GM19372 (cell line): Measurements from ENCODE around the gene FAM120A.

Experiments
- ATAC-seq: cut with Tn5 transposase; IDR thresholded peaks from one replicate; pipeline ENCODE4 v1.9.1; 2021; ENCODE audit warnings: mild to moderate bottlenecking, low read depth, moderate library complexity; ENCODE audit not compliant: unreplicated experiment

Gene FAM120A

DNA sequence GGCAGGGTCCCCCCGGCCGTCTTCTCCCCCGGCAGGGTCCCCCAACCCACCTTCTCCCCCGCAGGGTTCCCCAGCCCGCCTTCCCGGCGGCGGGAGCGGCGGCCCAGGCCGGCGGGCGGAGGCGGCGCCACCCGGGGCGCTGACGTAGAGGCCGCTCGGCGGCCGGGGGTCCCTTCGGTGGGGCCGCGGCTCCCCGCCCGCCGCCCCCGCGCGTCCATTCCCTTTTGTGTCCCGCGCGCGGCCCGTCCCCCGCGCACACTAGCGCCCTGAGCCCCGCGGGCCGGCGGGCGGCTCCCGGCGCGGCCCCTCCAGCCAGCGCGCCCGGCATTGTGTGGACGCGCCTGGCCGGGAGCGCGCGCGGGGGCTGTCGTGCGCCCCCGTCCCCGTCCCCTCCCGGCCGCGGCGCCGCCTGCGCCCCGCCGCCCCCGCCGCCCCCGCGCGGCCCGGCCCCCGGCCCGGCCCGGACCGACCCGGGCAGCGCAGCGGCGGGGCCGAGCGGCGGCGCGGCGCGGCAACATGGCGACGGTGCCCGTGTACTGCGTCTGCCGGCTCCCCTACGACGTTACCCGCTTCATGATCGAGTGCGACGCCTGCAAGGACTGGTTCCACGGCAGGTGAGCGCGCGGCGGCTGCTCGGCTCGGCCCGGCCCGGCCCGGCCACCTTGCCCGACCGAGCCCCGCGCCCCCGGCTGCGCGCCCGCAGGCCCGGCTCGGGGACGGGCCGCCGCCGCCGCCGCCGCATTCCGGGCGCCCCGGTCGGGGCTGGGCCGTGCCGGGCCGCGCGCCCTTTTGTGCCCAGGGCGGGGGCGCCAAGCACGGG is 125.0 kb downstream of the FAM120A start, which contains the start of gene PHF2:
PHF2 (plus strand) TSS at position 327 of the 820 bp plus-strand sequence; CDS start at position 517, 190 bp downstream.
- ATAC-seq, result no peak

DNA sequence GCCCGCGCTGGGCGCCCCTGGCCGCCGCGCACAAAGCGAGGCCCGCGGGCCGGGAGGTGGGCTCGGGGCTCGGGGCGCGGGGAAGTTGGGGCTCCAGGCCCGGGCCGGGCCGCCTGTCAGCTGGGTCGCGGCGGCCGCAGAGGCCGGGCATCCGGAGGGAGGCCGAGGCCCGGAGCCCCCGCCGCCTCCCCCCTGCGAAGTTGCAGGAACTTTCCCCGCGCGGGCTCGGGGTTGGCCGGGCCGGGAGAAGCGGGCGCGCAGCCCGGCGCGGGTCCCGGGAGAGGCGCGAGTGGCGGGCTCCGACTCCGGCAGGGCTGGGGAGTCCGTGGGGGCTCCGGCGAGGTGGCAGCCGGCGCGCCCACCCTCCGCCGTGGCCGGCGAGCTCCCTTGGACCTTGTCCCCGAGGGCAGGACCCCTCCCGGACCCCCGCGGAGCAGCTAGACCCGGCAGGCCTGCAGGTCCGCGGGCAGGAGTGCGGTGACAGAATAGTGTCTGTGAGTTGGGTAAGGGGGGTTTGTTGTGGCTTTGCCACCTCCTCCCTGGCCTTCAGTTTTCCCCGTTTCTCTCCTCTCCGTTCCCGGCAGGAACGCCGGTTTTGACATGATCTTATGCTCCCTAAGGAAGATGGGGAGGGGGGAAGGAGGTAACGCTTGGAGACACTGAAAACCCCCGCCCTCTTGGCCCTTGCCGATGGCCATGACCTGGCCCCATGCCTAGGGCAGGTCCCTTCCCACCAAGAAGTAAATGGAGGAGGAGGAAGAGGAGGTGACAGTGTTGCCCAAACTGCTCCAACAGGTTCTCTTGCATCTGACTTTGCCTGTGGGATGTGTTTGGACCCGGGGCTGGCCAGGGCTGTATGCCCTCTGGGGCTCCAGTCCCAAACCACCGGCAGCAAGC is 125.8 kb downstream of the FAM120A start:
- ATAC-seq, result no peak

DNA sequence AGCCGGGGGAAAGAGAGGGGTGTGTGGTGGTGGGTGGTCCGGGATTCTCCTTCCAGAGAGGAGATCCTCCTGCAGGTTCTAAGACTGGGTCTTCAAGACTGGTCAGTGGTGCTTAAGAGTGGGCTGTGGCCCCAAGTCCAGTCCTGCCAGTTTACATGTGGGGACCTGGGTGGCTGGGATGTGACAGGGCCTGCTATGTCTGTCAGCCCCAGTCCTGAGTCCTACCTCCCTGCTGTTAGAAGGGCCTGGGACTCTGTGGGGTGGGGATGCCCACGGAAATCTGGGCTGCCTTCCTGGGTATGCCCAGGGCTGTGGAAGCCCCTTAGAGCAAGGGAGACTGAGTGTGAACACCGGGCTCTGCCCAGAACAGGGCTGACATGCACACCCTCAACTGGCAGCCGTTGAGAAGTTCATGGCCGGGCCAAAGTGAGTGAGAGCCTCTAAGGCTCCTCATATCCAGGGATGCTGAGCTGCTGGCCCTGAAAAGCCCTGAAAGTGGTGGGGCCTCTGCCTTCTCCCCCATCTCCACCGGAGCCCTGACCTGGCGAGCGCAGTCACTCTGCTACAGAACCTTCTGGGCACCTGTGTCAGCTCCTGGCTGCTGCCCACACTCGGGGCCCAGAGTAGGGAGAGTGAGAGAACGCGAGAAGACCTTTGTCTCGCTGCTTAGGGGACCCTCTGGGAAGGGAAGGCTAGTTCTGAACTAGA is 126.6 kb downstream of the FAM120A start:
- ATAC-seq, result no peak

DNA sequence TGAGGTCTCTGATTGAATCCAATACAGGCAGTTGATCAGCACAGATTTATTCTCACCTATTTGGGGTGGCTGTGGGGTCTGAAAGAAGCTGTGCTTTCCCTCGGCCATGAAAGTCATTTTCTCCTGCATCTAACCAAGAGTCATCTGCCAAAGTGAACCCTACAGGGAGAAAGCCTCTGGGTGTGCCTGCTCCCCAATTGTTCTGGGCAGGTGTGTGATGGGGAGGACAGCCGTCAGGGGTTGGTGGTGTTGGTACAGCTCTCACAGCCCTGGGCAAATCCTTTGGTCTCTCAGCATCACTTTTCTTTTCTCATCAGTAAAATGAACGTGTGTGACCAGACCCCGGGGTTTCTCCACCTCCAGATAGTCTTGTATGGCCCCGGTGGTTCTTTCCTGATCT is 127.4 kb downstream of the FAM120A start:
- no peak for ATAC-seq

DNA sequence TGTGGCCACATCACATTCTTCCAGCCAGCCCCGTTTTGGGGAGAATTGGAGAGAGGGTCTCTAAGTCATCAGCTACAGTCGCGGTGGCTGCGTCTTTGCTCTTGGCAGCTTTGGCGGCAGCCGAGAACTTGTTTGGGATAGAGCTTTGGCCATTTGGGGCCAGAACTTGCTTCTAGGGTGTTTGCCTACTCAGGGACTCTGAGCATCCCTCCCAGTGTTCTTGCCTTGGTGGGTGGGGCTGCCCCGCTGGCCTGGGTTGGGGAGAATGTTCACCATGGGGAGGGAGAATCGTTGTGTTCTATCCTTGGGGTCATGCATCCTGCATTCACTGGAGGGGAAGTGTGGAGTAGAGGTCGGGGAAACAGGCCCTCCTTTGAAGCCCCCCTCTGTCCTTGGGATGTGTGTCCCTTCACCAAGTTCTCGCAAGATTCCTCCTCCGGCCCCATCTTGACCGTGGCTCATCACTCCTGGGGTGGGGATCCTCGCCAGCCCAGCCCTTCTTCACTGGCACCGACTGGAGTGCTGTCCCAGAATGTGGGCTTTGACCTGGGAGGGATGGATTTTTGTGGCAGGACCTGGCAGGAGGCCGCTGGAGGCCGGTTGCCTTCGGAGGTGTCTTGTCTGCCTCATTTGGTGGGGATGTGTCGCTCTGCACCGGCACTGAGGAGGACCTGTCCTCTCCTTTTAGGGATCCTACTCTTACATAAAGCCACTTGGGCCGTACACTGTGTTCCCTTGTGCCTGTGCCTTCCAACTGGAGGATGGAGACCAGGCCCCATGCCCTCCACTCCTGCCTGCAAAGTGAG is 128.4 kb downstream of the FAM120A start:
- ATAC-seq, result no peak

DNA sequence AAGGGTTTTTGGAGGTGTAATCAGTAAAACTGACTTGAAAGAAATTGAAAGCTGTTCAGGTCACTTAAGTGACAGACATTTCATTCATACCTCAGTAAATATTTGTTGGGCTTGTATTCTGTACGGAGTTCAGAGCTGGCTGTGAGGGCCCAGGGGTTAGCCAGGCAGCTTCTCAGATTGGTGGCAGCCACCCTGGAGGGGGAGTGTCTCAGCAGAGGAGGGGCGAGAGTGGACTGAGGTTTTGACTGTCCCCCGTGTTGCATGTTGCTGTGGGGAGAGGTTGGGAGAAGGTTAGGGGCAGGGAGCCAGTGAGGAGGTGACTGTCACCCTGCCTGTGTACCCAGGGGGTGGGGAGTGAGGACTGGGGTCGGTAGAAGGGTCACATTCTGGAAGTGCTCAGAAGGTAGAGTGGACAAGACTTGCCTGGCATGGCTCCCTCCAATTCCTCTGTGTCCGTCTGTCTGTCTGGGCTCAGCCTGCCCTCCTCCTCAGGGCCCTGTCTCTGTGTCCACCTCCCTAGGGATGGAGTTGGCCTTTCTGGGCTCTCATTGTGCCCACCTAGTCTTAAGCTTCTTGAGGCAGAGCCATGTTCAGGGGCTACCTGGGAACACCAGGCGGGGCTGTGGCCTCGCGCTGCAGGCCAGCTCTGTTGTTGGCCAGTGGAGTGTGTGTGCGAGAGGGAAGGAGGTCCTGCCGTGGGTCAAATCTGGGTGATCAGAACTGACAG is 129.3 kb downstream of the FAM120A start:
- no peak for ATAC-seq

DNA sequence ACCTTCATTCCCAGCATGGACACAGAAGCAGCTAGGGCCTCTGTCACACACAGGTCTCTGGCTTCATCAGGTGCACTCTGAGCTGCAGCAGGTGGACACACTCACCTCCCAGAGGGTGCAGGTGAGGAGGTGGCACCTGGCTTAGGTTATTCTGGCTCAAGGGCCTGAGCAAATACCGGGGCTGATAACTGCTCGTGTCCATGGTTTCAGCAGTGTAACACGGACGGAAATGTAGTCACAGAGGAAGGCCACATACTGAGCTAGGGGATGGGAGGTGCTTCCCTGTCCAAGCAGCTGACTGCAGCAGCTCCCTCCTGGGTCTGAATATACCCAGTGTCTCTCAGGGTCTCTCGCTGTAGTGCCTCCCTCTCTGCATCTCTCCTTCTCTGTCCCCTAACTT is 130.6 kb downstream of the FAM120A start:
- no peak for ATAC-seq

DNA sequence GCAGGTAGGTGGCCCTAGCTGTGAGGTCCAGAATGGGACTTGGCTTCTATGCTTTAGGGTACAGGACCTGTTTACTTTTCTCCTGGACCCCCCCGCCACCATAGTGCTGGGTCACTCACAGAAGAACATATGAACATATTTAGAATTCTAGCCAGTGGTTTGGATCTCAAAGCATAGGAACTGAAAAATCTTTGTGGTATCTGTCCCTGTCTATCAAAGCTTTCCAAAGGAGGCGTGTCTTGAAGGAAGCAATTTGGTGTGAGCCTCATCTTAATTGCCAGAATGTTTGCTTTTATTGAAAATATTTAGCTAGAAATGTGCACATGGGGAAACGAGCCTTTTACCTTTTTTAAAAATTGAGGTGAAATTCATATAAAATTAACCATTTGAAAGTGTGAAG is 131.1 kb downstream of the FAM120A start:
- no peak for ATAC-seq

DNA sequence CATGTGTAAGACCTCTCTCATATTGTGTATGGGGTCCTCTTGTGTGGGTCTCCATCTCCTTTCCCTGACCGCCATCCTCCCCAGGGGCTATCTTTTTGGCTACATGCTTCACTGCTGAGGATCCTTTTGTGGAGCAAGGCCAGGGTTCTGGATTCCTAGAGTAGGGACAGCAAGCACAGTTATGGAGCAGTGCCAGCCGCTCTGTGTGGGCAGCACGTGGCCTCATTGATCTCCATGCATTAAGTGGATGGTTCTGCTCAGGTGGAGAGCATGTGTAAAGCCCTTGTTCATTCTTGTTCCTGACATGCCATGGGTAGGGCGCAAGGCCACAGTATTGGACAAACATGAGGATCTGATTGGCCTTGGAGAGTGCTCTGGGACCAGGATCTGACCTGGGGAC is 133.8 kb downstream of the FAM120A start:
- ATAC-seq, result no peak

DNA sequence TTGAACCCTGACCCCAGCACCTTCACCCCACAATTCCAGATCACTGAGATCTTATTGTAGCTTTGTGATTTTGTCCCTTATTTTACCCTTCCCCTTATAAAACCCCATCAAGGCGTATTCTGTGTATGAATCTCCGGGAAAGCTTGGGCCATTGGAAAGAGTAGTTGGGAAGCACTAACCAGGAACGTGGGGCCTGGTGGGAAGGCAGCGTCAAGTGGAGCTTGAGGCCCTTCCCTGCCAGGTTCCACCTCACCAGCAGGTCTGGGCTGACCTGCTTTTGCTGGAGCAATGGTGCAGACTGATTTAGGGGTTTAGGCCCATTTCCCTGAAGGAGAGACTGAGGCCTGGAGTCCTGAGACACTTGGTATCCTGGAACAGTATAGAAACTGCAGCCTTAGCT is 134.2 kb downstream of the FAM120A start:
- ATAC-seq, result no peak

DNA sequence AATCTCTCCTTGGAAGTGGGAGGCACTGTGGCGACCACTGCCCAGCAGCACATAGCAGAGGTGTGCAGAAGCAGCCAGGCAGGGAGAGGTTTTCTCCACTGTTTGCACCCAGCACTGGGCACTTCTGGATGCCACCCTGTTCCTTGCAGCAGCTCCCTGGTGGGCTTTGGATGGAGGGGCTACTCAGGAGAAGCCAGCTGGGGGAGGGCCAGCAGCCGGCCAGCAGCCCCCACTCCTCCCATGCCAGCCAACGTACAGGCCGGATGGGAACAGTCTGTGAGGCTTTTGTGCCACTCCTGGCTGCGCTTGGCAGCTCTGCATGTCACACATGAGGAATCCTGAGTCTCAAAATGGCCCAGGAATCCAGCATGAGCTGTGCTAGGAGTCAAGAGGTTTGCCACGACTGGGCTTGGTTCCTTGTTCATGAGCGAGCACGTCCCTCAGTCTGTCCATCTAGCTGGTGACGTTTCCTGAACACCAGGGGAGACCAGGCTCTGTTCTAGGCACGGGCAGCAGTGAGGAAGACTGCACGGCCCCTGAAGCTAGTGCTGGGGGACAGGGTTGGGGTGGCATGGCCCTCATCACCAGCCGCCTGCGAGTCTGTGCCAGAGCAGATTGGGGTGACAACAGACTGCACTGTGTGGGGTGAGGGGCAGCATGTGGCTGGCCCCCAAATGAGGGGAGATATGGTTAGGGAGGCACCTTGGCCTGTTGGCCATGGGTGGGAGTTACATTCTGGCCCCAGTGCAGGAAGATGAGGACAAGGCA is 135.0 kb downstream of the FAM120A start:
- no peak for ATAC-seq

DNA sequence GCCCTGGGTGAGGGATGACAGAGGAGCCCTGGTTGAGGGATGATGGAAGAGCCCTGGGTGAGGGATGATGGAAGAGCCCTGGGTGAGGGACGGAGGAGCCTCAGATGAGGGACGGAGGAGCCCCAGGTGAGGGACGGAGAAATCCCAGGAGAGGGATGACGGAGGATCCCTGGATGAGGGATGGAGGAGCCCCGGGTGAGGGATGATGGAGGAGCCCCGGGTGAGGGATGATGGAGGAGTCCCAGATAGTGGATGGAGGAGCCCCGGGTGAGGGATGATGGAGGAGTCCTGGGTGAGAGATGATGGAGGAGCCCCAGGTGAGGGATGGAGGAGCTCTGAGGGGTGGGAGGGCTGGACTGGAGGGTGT is 135.8 kb downstream of the FAM120A start:
- no peak for ATAC-seq

DNA sequence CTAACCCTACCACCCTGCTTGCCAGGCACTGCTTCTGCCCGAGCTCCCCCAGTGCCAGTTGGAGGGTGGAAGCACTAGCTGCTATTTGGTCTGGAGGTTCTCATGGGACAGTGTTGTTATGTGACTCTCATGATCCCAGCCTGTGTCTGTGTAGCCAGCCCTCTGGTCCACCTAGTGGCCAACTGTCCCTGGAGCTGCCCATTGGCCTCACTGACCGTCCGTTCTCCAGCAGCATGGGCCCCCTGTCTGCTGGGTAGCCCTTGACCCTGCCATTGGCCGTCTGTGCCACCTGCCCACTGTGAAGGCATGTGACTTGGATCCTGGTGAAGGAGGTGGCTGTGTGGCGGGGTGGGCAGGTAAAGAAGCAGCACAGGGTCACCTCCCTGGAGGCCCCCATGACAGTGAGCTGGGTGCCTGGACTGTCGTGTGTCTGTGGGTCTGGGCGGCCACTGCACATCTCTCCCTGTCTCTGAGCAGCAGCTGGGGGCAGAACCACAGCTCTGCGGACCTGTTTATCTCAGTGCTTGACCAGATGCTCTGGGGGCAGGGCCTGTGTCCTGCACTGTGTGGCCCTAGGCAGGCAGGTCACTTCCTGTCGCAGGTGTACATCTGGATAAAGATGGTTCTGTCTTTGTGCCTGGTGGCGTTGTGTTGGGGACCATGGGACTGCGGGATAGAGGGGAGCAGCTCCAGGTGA is 136.3 kb downstream of the FAM120A start:
- ATAC-seq, result no peak

DNA sequence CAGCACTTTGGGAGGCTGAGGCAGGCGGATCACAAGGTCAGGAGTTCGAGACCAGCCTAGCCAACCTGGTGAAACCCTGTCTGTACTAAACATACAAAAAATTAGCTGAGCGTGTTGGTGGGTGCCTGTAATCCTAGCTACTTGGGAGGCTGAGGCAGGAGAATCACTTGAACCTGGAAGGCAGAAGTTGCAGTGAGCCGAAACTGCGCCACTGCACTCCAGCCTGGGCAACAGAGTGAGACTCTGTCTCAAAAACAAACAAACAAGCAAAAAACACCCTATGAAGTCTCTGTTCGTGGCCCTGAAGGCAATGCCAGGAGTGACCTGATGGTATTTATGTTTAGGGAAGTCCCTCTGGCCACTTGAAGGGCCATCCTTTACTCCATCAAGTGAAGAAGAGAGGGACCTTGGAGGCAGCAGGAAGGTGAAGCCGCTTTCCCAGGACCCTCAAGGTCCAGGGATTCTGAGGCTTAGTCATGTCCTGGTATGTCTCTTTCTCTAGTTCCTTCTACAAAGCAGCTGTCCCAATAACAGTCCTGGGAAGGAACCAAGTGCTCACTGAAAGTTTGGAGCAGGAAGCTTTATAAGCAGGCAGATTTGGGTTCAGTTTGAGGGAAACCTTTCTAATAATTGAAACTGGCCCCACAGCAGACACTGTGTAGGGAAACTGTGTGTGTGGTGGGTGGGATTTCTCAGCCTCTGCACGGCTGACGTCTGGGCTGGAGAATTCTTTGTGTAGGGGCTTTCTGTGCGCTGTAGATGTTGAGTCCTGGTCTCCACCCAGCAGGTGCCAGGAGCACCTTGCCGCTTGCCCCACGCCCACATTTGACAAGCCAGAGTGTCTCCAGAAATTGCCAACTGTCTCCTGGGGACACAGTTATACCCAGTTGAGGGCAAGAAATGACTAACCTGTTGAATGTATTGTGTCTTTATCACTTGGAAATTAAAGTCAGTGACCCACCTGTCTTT is 137.4 kb downstream of the FAM120A start:
- ATAC-seq, result no peak

DNA sequence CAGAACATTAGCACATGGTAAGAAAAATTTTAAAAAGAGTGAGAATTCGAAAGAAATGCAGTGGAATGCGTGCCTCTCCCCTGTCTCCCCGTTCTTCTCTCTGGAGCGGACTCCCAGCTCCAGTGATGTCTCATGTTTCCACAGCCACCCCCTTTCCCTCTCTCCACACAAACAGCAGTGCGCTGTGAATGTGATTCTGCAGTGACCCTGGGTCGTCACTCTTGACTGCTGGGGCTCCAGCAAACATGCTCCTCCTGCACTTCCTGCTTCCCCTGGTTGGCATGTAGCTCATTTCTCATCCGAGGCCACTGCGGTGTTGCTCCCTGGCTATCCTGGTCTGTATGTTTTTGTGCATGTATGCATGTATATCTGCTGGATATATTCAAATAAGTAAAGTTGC is 138.2 kb downstream of the FAM120A start:
- no peak for ATAC-seq

DNA sequence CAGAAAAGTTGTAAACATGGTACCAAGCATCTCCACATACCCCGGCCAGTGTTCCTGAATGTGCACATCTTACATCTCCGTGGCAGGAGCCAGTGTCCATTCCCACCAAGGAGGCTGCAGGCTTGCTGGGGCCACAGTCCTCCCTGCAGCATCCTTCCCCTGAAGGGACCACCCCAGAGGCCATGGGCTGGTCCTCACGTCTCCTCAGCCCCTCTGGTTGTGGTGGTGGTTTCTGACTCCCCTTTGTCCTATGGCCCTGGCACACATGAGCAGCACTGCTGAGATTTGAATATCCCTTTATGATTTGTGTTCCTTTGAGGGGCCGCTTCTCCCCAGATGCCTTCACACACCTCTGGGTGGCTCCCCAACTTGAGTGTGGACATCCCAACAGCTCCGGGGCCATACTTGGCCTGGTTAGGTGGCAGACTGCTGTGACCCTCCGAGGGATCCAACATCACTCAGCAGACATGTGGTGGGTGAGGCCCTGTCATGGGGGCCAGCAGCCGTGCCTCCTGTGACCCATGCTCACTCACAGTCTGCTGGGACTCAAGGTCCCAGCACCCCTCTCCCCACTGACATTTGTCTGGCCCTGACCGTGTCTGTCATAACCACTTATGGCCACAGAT is 139.2 kb downstream of the FAM120A start:
- no peak for ATAC-seq
